ENCODE data around the gene KRT40.

KRT40 gene

DNA sequence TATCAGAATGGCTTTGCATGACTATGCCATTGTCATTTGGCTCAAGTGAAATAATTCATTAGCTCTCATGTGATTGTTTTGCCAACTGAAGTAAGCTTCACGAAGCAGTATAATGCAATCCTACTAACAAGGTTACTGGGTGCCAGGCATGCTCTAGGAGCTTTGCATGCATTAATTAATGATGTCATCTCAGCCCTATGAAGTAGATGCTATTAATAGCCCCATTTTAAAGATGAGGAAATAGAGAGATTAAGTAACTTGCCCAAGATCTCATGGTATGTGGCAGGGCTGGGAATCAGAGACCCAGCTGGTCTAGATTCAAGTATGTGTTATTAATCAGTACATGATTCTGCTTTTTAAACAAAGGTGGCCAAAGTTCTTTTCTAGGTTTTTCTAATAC is 31.5 kb downstream of the KRT40 start:
- Histone ChIP-seq H3K36me3 (ENCODE audit: insufficient read depth, low read length) (no peaks in the 10 kb centered on the region), H3K79me2 (ENCODE audit: insufficient read depth, low read length) (no peaks in the 10 kb centered on the region), H3K4me2 (ENCODE audit: low read depth, low read length, poor library complexity, severe bottlenecking) (no peak overlapping the region), H4K20me1 (ENCODE audit: insufficient read depth, low read length, poor library complexity, severe bottlenecking) (no peaks in the 10 kb centered on the region), H3K9me3 (ENCODE audit: insufficient read depth, low read depth, low read length) (no peaks in the 10 kb centered on the region), H2AFZ (ENCODE audit: low read length) (no peak overlapping the region), H3K9ac (ENCODE audit: low read depth, low read length, poor library complexity, severe bottlenecking) (no peak overlapping the region), H3K4me3 (ENCODE audit: low read length, poor library complexity, severe bottlenecking) (no peak overlapping the region), H3F3A (ENCODE audit: low read depth) (no peaks in the 10 kb centered on the region), H3K4me1 (ENCODE audit: insufficient read depth, low read length, poor library complexity, severe bottlenecking) (no peaks in the 10 kb centered on the region), H3K9me2 (replicated peaks; ENCODE audit: low read depth, low read length) (no peaks in the 10 kb centered on the region), H3K27me3 (ENCODE audit: insufficient read depth, low read length, poor library complexity, severe bottlenecking) (peaks cover 6% of the 10 kb centered on the region)
- no peak for TF ChIP-seq EZH2phosphoT487 (IDR thresholded peaks at IDR 0.05; ENCODE audit: borderline replicate concordance)
- no peak for TF ChIP-seq CTCF (conservative IDR thresholded peaks at IDR 0.05; ENCODE audit: low read length)

DNA sequence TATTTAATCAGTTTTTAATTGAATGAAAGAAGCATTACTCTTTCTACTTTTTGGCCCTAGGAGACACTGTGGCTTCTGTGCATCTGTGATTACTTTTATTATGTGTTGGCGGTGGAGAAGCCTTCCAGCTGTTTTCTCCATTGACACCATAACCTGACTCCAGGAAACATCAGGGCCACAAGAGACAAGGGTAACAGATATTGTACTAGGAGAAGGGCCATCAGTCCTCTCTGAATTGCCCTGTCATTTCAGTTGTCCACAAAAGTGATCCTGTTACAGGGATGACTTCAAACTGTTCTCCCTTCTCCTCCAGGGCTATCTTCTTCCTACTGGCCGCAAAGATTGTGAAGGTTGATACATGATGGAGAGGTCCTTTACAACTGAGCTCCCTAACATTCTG is 32.0 kb downstream of the KRT40 start:
- Histone ChIP-seq H4K20me1 (ENCODE audit: insufficient read depth, low read length, poor library complexity, severe bottlenecking) (no peaks in the 10 kb centered on the region), H3K36me3 (ENCODE audit: insufficient read depth, low read length) (no peaks in the 10 kb centered on the region), H3K79me2 (ENCODE audit: insufficient read depth, low read length) (no peaks in the 10 kb centered on the region), H3K4me3 (ENCODE audit: low read length, poor library complexity, severe bottlenecking) (no peak overlapping the region), H3K4me1 (ENCODE audit: insufficient read depth, low read length, poor library complexity, severe bottlenecking) (no peaks in the 10 kb centered on the region), H3K27me3 (ENCODE audit: insufficient read depth, low read length, poor library complexity, severe bottlenecking) (peaks cover 6% of the 10 kb centered on the region), H3K9ac (ENCODE audit: low read depth, low read length, poor library complexity, severe bottlenecking) (no peak overlapping the region), H3K4me2 (ENCODE audit: low read depth, low read length, poor library complexity, severe bottlenecking) (no peak overlapping the region), H3K9me2 (replicated peaks; ENCODE audit: low read depth, low read length) (no peaks in the 10 kb centered on the region), H2AFZ (ENCODE audit: low read length) (no peak overlapping the region), H3K9me3 (ENCODE audit: insufficient read depth, low read depth, low read length) (no peaks in the 10 kb centered on the region), H3F3A (ENCODE audit: low read depth) (no peaks in the 10 kb centered on the region)
- TF ChIP-seq CTCF (conservative IDR thresholded peaks at IDR 0.05; ENCODE audit: low read length), result no peak
- TF ChIP-seq EZH2phosphoT487 (IDR thresholded peaks at IDR 0.05; ENCODE audit: borderline replicate concordance), result no peak

GRCh38 chr17:40951011-40951622 is 33.0 kb downstream of the KRT40 start:
- Histone ChIP-seq H3K4me1 (ENCODE audit: insufficient read depth, low read length, poor library complexity, severe bottlenecking) (no peaks in the 10 kb centered on the region), H3K9me3 (ENCODE audit: insufficient read depth, low read depth, low read length) (no peaks in the 10 kb centered on the region), H3K9ac (ENCODE audit: low read depth, low read length, poor library complexity, severe bottlenecking) (no peak overlapping the region), H3K79me2 (ENCODE audit: insufficient read depth, low read length) (no peaks in the 10 kb centered on the region), H3K9me2 (replicated peaks; ENCODE audit: low read depth, low read length) (no peaks in the 10 kb centered on the region), H3F3A (ENCODE audit: low read depth) (no peaks in the 10 kb centered on the region), H3K27me3 (ENCODE audit: insufficient read depth, low read length, poor library complexity, severe bottlenecking) (peaks cover 6% of the 10 kb centered on the region), H4K20me1 (ENCODE audit: insufficient read depth, low read length, poor library complexity, severe bottlenecking) (no peaks in the 10 kb centered on the region), H3K4me3 (ENCODE audit: low read length, poor library complexity, severe bottlenecking) (no peak overlapping the region), H2AFZ (ENCODE audit: low read length) (no peak overlapping the region), H3K4me2 (ENCODE audit: low read depth, low read length, poor library complexity, severe bottlenecking) (no peak overlapping the region), H3K36me3 (ENCODE audit: insufficient read depth, low read length) (no peaks in the 10 kb centered on the region)
- no peak for TF ChIP-seq CTCF (conservative IDR thresholded peaks at IDR 0.05; ENCODE audit: low read length)
- no peak for TF ChIP-seq EZH2phosphoT487 (IDR thresholded peaks at IDR 0.05; ENCODE audit: borderline replicate concordance)

Data from Loucy (cell line).